Panc1 (cell line): ENCODE measurements around the gene DLGAP1.

Source experiments
- POLR2AphosphoS5 ChIP-seq: IDR thresholded peaks from 2 replicates; pipeline ENCODE4 v1.6.1; 2012; ENCODE audit warnings: mild to moderate bottlenecking, low read depth, low read length, moderate library complexity
- SIN3A ChIP-seq: IDR thresholded peaks from 2 replicates; pipeline ENCODE4 v1.6.1; 2012; ENCODE audit warnings: low read depth, mild to moderate bottlenecking, low read length, moderate library complexity, borderline replicate concordance; ENCODE audit not compliant: insufficient read depth
- TCF7L2 ChIP-seq: IDR thresholded peaks from 2 replicates; pipeline ENCODE4 v1.6.1; 2011; ENCODE audit warnings: mild to moderate bottlenecking, low read depth, low read length, inconsistent platforms
- TF ChIP-seq, protein P1 (sequence below): fragments of 450-650 bp; IDR thresholded peaks from 2 replicates; pipeline ENCODE4 v1.5.1; 2017; ENCODE audit warnings: mild to moderate bottlenecking
- TF ChIP-seq, protein P2 (sequence below), 2 experiments: IDR thresholded peaks; 2 replicates each; pipeline ENCODE4 v1.6.1; 2011 to 2012; ENCODE audit warnings: low read depth in 2 of 2, control low read depth in 1 of 2, low read length in 1 of 2, mild to moderate bottlenecking in 1 of 2, moderate library complexity in 1 of 2; ENCODE audit not compliant: insufficient read depth in 1 of 2

DNA sequence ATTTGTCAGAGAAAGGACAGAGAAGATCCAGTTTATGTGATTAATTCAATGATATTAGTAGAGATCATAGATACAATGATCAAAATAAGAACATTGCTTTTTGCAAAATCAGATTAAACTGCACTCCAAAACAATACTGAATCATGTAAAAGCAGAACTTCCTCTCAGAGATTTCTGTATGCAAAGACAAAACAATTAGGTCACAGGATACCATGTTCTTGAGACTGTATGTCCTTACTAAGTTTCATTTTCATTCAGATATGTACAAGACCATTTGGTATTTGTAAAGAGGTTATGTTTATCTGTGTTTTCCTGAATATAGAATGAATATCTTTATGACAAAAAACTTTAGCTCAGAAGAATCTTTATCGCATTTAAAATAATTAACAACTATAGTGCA lies 161.8 kb downstream of the DLGAP1 start:
- TF ChIP-seq SIN3A (no peak), POLR2AphosphoS5 (no peak), TCF7L2 (no peak)
- TF ChIP-seq, protein P1, sequence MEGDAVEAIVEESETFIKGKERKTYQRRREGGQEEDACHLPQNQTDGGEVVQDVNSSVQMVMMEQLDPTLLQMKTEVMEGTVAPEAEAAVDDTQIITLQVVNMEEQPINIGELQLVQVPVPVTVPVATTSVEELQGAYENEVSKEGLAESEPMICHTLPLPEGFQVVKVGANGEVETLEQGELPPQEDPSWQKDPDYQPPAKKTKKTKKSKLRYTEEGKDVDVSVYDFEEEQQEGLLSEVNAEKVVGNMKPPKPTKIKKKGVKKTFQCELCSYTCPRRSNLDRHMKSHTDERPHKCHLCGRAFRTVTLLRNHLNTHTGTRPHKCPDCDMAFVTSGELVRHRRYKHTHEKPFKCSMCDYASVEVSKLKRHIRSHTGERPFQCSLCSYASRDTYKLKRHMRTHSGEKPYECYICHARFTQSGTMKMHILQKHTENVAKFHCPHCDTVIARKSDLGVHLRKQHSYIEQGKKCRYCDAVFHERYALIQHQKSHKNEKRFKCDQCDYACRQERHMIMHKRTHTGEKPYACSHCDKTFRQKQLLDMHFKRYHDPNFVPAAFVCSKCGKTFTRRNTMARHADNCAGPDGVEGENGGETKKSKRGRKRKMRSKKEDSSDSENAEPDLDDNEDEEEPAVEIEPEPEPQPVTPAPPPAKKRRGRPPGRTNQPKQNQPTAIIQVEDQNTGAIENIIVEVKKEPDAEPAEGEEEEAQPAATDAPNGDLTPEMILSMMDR, result no peak
- TF ChIP-seq, protein P2, sequence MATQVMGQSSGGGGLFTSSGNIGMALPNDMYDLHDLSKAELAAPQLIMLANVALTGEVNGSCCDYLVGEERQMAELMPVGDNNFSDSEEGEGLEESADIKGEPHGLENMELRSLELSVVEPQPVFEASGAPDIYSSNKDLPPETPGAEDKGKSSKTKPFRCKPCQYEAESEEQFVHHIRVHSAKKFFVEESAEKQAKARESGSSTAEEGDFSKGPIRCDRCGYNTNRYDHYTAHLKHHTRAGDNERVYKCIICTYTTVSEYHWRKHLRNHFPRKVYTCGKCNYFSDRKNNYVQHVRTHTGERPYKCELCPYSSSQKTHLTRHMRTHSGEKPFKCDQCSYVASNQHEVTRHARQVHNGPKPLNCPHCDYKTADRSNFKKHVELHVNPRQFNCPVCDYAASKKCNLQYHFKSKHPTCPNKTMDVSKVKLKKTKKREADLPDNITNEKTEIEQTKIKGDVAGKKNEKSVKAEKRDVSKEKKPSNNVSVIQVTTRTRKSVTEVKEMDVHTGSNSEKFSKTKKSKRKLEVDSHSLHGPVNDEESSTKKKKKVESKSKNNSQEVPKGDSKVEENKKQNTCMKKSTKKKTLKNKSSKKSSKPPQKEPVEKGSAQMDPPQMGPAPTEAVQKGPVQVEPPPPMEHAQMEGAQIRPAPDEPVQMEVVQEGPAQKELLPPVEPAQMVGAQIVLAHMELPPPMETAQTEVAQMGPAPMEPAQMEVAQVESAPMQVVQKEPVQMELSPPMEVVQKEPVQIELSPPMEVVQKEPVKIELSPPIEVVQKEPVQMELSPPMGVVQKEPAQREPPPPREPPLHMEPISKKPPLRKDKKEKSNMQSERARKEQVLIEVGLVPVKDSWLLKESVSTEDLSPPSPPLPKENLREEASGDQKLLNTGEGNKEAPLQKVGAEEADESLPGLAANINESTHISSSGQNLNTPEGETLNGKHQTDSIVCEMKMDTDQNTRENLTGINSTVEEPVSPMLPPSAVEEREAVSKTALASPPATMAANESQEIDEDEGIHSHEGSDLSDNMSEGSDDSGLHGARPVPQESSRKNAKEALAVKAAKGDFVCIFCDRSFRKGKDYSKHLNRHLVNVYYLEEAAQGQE (IDR thresholded peaks at IDR 0.05; ENCODE audit: insufficient read depth in 1 of 2, low read depth in 2 of 2, low read length in 1 of 2), result no peak
